Adrenal gland (tissue), 12 donors: ENCODE measurements around the gene WWP2. TPM values are rescaled to one million over a fixed set of nuclear protein-coding genes. Genes with fewer than 3 reads are reported as not detected.
A peak's percentile ranks its signal among the peaks of the same experiment; 100 is the strongest.
"Not testable (repeated sequence)": the region's sequence is repeated elsewhere in the genome, so short reads cannot be mapped to it uniquely, and the experiment has no call there.

Experiments used
- DNase-seq, 7 donors: peaks; one replicate each; pipeline ENCODE4 v3.0.0-alpha.2; 2019 to 2020
- H3K27ac ChIP-seq, 5 donors: fragments of 200-600 bp; sonication (generic) in 4 of 5; 1 replicate in 3 of 5; 2 replicates in 2 of 5; pipeline versions ENCODE4 v1.5.1 to v1.8.0; 2016 to 2020; ENCODE audit warnings: mild to moderate bottlenecking in 1 of 5
- H3K27me3 ChIP-seq: fragments of 200-600 bp; 2 replicates; pipeline ENCODE4 v1.8.0; 2021
- H3K36me3 ChIP-seq, 2 donors: fragments of 200-600 bp; replicated peaks in 1 of 2; 1 replicate in 1 of 2; 2 replicates in 1 of 2; pipeline versions ENCODE4 v1.5.1 to v1.8.0; 2018 to 2022
- H3K4me1 ChIP-seq, 2 donors: fragments of 200-600 bp; replicated peaks in 1 of 2; 1 replicate in 1 of 2; 2 replicates in 1 of 2; pipeline versions ENCODE4 v1.5.1 to v1.8.0; 2018 to 2021
- H3K4me3 ChIP-seq, 4 donors: fragments of 200-600 bp; sonication (generic) in 3 of 4; one replicate each; pipeline ENCODE4 v1.5.1; 2016 to 2018
- H3K9me3 ChIP-seq, 3 donors: fragments of 200-600 bp; sonication (generic) in 1 of 3; replicated peaks in 1 of 3; 1 replicate in 2 of 3; 2 replicates in 1 of 3; pipeline versions ENCODE4 v1.5.1 to v1.8.0; 2016 to 2021
- POLR2A ChIP-seq, 2 donors: fragments of 450-650 bp; IDR thresholded peaks; one replicate each; pipeline ENCODE4 v1.6.1; 2017; ENCODE audit warnings: antibody characterized with exemption in 2 of 2, mild to moderate bottlenecking in 2 of 2, moderate library complexity in 1 of 2
- WGBS, 4 donors: extraction: QIAGEN DNeasy Blood & Tissue Kit in 2 of 4; methylation state at CpG; one replicate each; pipeline versions ENCODE4 v1.1.5 to v1.1.7; 2013 to 2017; 5-methylcytosine and 5-hydroxymethylcytosine counted together
- intact Hi-C, 2 donors: fragments of 100-400 bp; cut with DNase I; formaldehyde crosslinking; loops; one replicate each; pipeline versions ENCODE4 v1.14.1 to v1.15.0; 2022 to 2023
- polyA plus RNA-seq, 3 donors: library from polyadenylated mRNA; stranded (reverse); fragments of 200-250 nt in 2 of 3; fragments of 350-450 nt in 1 of 3; fragmentation: Illumina TruSeq in 1 of 3; extraction: RNeasy Lipid Tissue Mini Kit (QIAGEN cat#74804) in 1 of 3; gene quantifications; one replicate each; pipeline ENCODE4 v1.2.3, GENCODE V29; 2013 to 2014
- total RNA-seq, 9 donors: library from RNA; depleted of rRNA in 4 of 9; stranded (reverse); fragments of >200 nt in 4 of 9; fragments of 120-200 nt in 1 of 9; fragmentation: NEBNext Ultra II Directional in 1 of 9; extraction: Animal tissue kit (Norgen Biotek cat#: 25700) in 1 of 9; gene quantifications; one replicate each; pipeline versions ENCODE4 v1.1.0 to v1.2.4, GENCODE V29; 2013 to 2023
- TF ChIP-seq, protein P1 (sequence below), 6 experiments: fragments of 450-650 bp in 4 of 6; fragments of 200-600 bp in 2 of 6; sonication (generic) in 1 of 6; IDR thresholded peaks; 1 replicate in 5 of 6; 2 replicates in 1 of 6; pipeline versions ENCODE4 v1.5.1 to v1.8.0; 2016 to 2021; ENCODE audit warnings: antibody characterized with exemption in 6 of 6, mild to moderate bottlenecking in 2 of 6, moderate library complexity in 1 of 6
- donor health status: healthy with polysubstance abuse.
- donor health status: Bipolar disorder and iron deficiency.
- donor health status: DM: yes; HTN: yes; CAD: no.
- donor health status: DM: no; HTN: no; CAD: no.
- donor health status: DM: no; HTN: no; CAD: no.
- donor health status: DM: yes; HTN: yes; CAD: no.

WWP2 gene
- total and polyA plus RNA-seq, 12 donors = 28.3 to 99.8 (median 72.0) TPM

DNA sequence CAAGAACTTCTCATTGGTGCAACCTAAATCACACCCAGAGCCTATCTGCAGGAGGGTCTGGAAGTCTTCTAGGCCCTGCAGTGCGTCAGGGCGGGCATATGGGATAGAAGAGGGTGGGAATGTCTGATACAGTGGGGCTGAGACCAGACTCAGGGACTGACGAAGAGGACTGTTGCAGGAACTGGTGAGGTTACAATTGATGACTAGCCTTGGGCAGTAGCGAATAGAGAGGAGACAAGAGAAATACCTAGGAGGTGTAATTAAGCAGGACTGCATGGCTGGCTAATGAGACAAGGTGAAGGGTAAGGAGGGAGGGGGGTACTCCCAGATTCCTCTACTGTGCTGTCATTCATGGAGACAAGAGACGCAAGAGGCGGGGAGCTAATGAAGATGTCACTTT is 91.3 kb downstream of the WWP2 start:
- Histone ChIP-seq H3K27me3 (no peaks in the 10 kb centered on the region), H3K36me3 (no peaks in the 10 kb centered on the region), H3K4me3 (no peak overlapping the region), H3K9me3 (no peaks in the 10 kb centered on the region), H3K27ac (no peak overlapping the region), H3K4me1 (peaks cover 9 to 36% of the 10 kb centered on the region in 2 donors)
- intact Hi-C loops = no loop called here
- DNase-seq = no peak
- TF ChIP-seq, protein P1, sequence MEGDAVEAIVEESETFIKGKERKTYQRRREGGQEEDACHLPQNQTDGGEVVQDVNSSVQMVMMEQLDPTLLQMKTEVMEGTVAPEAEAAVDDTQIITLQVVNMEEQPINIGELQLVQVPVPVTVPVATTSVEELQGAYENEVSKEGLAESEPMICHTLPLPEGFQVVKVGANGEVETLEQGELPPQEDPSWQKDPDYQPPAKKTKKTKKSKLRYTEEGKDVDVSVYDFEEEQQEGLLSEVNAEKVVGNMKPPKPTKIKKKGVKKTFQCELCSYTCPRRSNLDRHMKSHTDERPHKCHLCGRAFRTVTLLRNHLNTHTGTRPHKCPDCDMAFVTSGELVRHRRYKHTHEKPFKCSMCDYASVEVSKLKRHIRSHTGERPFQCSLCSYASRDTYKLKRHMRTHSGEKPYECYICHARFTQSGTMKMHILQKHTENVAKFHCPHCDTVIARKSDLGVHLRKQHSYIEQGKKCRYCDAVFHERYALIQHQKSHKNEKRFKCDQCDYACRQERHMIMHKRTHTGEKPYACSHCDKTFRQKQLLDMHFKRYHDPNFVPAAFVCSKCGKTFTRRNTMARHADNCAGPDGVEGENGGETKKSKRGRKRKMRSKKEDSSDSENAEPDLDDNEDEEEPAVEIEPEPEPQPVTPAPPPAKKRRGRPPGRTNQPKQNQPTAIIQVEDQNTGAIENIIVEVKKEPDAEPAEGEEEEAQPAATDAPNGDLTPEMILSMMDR (IDR thresholded peaks at IDR 0.05) = no peak
- TF ChIP-seq POLR2A (IDR thresholded peaks at IDR 0.05) = no peak
- 94 to 98% (median 97%) methylated on average over 6 of the region's 6 CpGs for WGBS, 4 donors

DNA sequence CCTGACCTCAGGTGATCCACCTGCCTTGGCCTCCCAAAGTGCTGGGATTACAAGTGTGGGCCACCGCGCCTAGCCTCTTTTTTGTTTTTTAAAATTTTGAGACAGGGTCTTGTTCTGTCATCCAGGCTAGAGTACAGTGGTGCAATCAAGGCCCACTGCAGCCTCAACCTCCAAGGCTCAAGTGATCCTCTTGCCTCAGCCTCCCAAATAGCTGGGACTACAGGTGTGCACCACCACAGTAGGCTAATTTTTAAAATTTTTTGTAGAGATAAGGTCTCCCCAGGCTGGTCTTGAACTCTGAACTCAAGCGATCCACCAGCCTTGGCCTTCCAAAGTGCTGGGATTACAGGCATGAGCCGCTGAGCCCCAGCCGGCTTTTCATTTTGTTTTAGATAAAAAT is 92.6 kb downstream of the WWP2 start:
- intact Hi-C loops, H3K4me3 ChIP-seq: not testable (repeated sequence)
- H3K4me1 ChIP-seq = peaks cover 12 to 34% of the 10 kb centered on the region in 2 donors

GRCh38 chr16:69855592-69855991 is 93.5 kb downstream of the WWP2 start:
- Histone ChIP-seq H3K27ac (peak overlapping the region in 1 of 5 donors; percentile 24), H3K9me3 (no peaks in the 10 kb centered on the region), H3K4me1 (peaks cover 14 to 38% of the 10 kb centered on the region in 2 donors), H3K4me3 (no peak overlapping the region), H3K27me3 (no peaks in the 10 kb centered on the region), H3K36me3 (no peaks in the 10 kb centered on the region)
- intact Hi-C loops = no loop called here
- no peak for DNase-seq
- no peak for TF ChIP-seq POLR2A (IDR thresholded peaks at IDR 0.05)
- TF ChIP-seq, protein P1 (IDR thresholded peaks at IDR 0.05) = no peak
- 44 to 52% (median 48%) methylated on average over 2 of the region's 2 CpGs for WGBS, 4 donors

More for the DNA sequence above, 92.6 kb downstream of the WWP2 start:
- H3K27me3 ChIP-seq, H3K27ac ChIP-seq, DNase-seq, H3K9me3 ChIP-seq, H3K36me3 ChIP-seq: not testable (repeated sequence)
- 77 to 96% (median 80%) methylated on average over 5 of the region's 5 CpGs for WGBS, 4 donors

DNA sequence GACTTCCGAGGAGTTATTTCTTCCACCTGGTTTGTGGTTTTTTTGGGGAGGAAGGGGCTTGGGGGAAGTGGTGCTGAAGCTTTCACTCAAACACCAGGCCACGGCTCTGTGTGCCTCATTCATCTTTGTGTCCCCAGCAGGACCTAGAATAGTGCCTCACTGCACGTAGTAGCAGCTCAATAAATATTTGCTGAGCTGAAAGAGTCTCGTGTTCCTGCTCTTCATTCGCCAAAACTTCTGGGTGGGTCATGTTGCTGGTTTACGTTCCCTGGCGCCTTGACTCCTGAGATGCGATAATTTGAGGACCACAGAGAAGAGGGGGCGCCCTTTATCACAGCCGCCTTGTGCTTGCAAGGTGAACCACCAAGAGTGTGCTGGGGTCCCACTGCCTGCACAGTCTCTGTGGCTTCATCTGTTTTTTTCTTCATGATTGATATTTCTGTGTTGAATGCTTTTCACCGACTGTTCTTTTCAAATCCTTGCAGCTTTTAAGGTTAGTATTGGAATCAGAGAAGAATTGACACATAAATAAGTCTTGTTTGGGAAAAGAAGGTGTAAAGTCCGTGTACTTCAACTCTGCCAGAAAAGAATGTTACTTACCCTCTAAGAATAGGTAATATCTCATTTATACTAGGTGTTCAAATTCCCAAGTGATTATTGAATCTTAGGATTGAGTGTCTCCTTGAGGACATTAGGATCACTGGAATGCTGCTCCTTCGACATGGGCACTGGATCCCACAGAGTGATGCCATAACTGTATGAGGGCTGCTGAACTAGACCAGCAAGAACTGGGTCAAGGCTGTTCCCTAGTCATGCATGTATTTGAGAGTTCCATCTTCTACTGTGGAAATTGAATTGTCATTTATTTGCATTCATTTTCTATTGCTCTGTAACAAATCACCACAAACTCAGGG is 96.3 kb downstream of the WWP2 start:
- Histone ChIP-seq H3K27ac (peak overlapping the region in 4 of 5 donors; percentile 46 to 85 (median 80)), H3K36me3 (no peaks in the 10 kb centered on the region), H3K9me3 (no peaks in the 10 kb centered on the region), H3K4me3 (no peak overlapping the region), H3K4me1 (peaks cover 28 to 50% of the 10 kb centered on the region in 2 donors), H3K27me3 (no peaks in the 10 kb centered on the region)
- WGBS, 4 donors = 79 to 83% (median 83%) methylated on average over 13 of the region's 13 CpGs
- peak in 4 of 7 donors; percentile 55 to 72 (median 68) for DNase-seq
- TF ChIP-seq POLR2A (IDR thresholded peaks at IDR 0.05) = no peak
- TF ChIP-seq, protein P1 (IDR thresholded peaks at IDR 0.05) = no peak
- intact Hi-C loops = no loop called here
